GM12878 (cell line): ENCODE data around the gene NFKBIB. TPM values are rescaled to one million over a fixed set of nuclear protein-coding genes. Genes with fewer than 3 reads are reported as not detected.

ENCODE experiments used
- ATAC-seq: fragments of 200-7000 bp; cut with Tn5 transposase; 3 replicates; pipeline ENCODE4 v1.9.1; 2020; ENCODE audit warnings: mild to moderate bottlenecking, moderate library complexity
- BruUV-seq: library from RNA; stranded (reverse); fragments of 400-500 nt; replicated peaks from 2 replicates; lab custom pipeline; 2021; lab: Mats Ljungman, UMichigan
- CTCF ChIA-PET: fragments of 300-600 bp; sonication (Branson Sonifier 250); formaldehyde crosslinking; extraction: SDS; loops from one replicate; lab custom pipeline; 2021; ENCODE audit warnings: inconsistent platforms; lab: Yijun Ruan, JAX
- POLR2A ChIA-PET: fragments of 350-600 bp; formaldehyde crosslinking; extraction: SDS; loops from one replicate; lab custom pipeline; 2021; ENCODE audit warnings: inconsistent platforms; lab: Charles Lee
- RAD21 ChIA-PET: fragments of 300-600 bp; sonication (Branson Sonifier 250); formaldehyde crosslinking; loops from one replicate; lab custom pipeline; 2023; ENCODE audit warnings: antibody characterized with exemption; ENCODE audit not compliant: unreplicated experiment; lab: Charles Lee
- SMC1A ChIA-PET: fragments of 300-600 bp; sonication (Branson Sonifier 250); formaldehyde crosslinking; loops from one replicate; lab custom pipeline; 2023; ENCODE audit not compliant: unreplicated experiment, uncharacterized antibody; lab: Charles Lee
- DNase-seq: peaks from one replicate; pipeline ENCODE4 v3.0.0-alpha.2; 2011; ENCODE audit warnings: low read depth, low spot score
- FAIRE-seq: peaks from 3 replicates; lab custom pipeline; 2011; peaks lifted over from hg19 to GRCh38; lab: Jason Lieb, UNC
- H2AFZ ChIP-seq: 2 replicates; pipeline ENCODE4 v1.6.0; 2011; ENCODE audit warnings: low read depth, low read length, control low read depth; ENCODE audit not compliant: control insufficient read depth
- H3K27ac ChIP-seq: 2 replicates; pipeline ENCODE4 v1.5.1; 2011; ENCODE audit warnings: control low read depth; ENCODE audit not compliant: control insufficient read depth, insufficient read depth
- H3K27me3 ChIP-seq, 2 experiments: replicated peaks in 1 of 2; 2 replicates each; pipeline versions ENCODE4 v1.6.0 to v1.6.1; 2011; ENCODE audit warnings: low read length in 1 of 2; ENCODE audit not compliant: control insufficient read depth in 2 of 2, insufficient read depth in 2 of 2
- H3K36me3 ChIP-seq, 2 experiments: 2 replicates each; pipeline ENCODE4 v1.5.1; 2011; ENCODE audit warnings: low read length in 1 of 2; ENCODE audit not compliant: control insufficient read depth in 2 of 2, insufficient read depth in 2 of 2
- H3K4me1 ChIP-seq: 2 replicates; pipeline ENCODE4 v1.6.1; 2011; ENCODE audit warnings: mild to moderate bottlenecking, low read length, moderate library complexity, mixed read lengths; ENCODE audit not compliant: control insufficient read depth, insufficient read depth
- H3K4me2 ChIP-seq: 2 replicates; pipeline ENCODE4 v1.6.0; 2011; ENCODE audit warnings: control low read depth; ENCODE audit not compliant: control insufficient read depth, insufficient read depth
- H3K4me3 ChIP-seq: fragments of 200-600 bp; sonication (generic); 2 replicates; pipeline ENCODE4 v1.5.1; 2016
- H3K79me2 ChIP-seq: 2 replicates; pipeline ENCODE4 v1.6.0; 2011; ENCODE audit warnings: low read length; ENCODE audit not compliant: control insufficient read depth, insufficient read depth
- H3K9ac ChIP-seq: 2 replicates; pipeline ENCODE4 v1.8.0; 2011; ENCODE audit warnings: low read length, control low read depth, mixed read lengths; ENCODE audit not compliant: control insufficient read depth, insufficient read depth
- H3K9me3 ChIP-seq: replicated peaks from 3 replicates; pipeline ENCODE4 v1.5.1; 2011; ENCODE audit warnings: mild to moderate bottlenecking, low read length; ENCODE audit not compliant: control insufficient read depth, insufficient read depth
- H4K20me1 ChIP-seq: 2 replicates; pipeline ENCODE4 v1.6.0; 2011; ENCODE audit not compliant: control insufficient read depth, insufficient read depth
- ASH2L ChIP-seq: fragments of 300-600, 200-600 bp; sonication (generic); IDR thresholded peaks from 2 replicates; pipeline ENCODE4 v1.6.1; 2017; ENCODE audit warnings: low read depth, mild to moderate bottlenecking, borderline replicate concordance
- CEBPB ChIP-seq, 2 experiments: fragments of 150-350 bp in 1 of 2; IDR thresholded peaks; 2 replicates each; pipeline ENCODE4 v1.6.1; 2012 to 2014; ENCODE audit warnings: low read depth in 2 of 2, low read length in 2 of 2, borderline replicate concordance in 1 of 2, inconsistent platforms in 1 of 2
- CHD1 ChIP-seq: IDR thresholded peaks from 2 replicates; pipeline ENCODE4 v1.6.1; 2012; ENCODE audit warnings: low read depth, low read length, improper control_type of control experiment
- FOXM1 ChIP-seq: IDR thresholded peaks from 2 replicates; pipeline ENCODE4 v1.6.1; 2012; ENCODE audit warnings: low read depth, mild to moderate bottlenecking, inconsistent platforms, low read length, moderate library complexity
- HDGF ChIP-seq: fragments of 450-650 bp; IDR thresholded peaks from 2 replicates; pipeline ENCODE4 v1.6.1; 2016; ENCODE audit warnings: antibody characterized with exemption
- KDM1A ChIP-seq: fragments of 200-600 bp; sonication (generic); IDR thresholded peaks from 2 replicates; pipeline ENCODE4 v1.6.1; 2016; ENCODE audit warnings: borderline replicate concordance
- PAX8 ChIP-seq: fragments of 450-650 bp; IDR thresholded peaks from 2 replicates; pipeline ENCODE4 v1.6.1; 2017; ENCODE audit warnings: mild to moderate bottlenecking, moderate library complexity
- SP1 ChIP-seq: IDR thresholded peaks from one replicate; pipeline ENCODE4 v1.6.1; 2011; ENCODE audit warnings: low read depth, low read length
- SREBF2 ChIP-seq: IDR thresholded peaks from 2 replicates; pipeline ENCODE4 v1.6.1; 2012; ENCODE audit warnings: mild to moderate bottlenecking, low read length
- STAT1 ChIP-seq: fragments of 450-650 bp; conservative IDR thresholded peaks from 2 replicates; pipeline ENCODE4 v1.6.1; 2014; ENCODE audit warnings: antibody characterized with exemption, mild to moderate bottlenecking
- YY1 ChIP-seq: IDR thresholded peaks from 2 replicates; pipeline ENCODE4 v1.6.1; 2011; ENCODE audit warnings: low read depth, mild to moderate bottlenecking, low read length
- ZBED1 ChIP-seq: IDR thresholded peaks from 2 replicates; pipeline ENCODE4 v1.6.1; 2016; ENCODE audit warnings: borderline replicate concordance
- ZBTB40 ChIP-seq: fragments of 450-650 bp; IDR thresholded peaks from 2 replicates; pipeline ENCODE4 v1.6.1; 2016; ENCODE audit warnings: mild to moderate bottlenecking, moderate library complexity, borderline replicate concordance
- ZZZ3 ChIP-seq: IDR thresholded peaks from 2 replicates; pipeline ENCODE4 v1.6.1; 2011; ENCODE audit warnings: low read depth; ENCODE audit not compliant: control insufficient read depth, insufficient read length
- WGBS: methylation state at CpG from one replicate; pipeline ENCODE4 v1.1.6; 2016; ENCODE audit warnings: low lambda C conversion rate; ENCODE audit not compliant: insufficient replicate concordance, insufficient coverage; ENCODE audit errors: missing lambda C conversion rate; 5-methylcytosine and 5-hydroxymethylcytosine counted together
- in situ Hi-C: fragments of 300-500 bp; cut with MboI; formaldehyde crosslinking; loops from 9 replicates; pipeline ENCODE4 v1.14.3; 2018; ENCODE audit warnings: mixed read lengths
- intact Hi-C: fragments of 100-400 bp; cut with micrococcal nuclease; formaldehyde crosslinking; loops from one replicate; pipeline ENCODE4 v1.14.2; 2022; ENCODE audit not compliant: unreplicated experiment
- polyA plus RNA-seq, 11 experiments: library from polyadenylated mRNA; depleted of rRNA in 4 of 11; unstranded in 6 of 11; stranded (reverse) in 5 of 11; fragments of >200 nt; fragmentation: Nextera tagmentation in 4 of 11; fragmentation: Illumina TruSeq in 1 of 11; extraction: Ambion mirVana in 4 of 11; extraction: Trizol in 1 of 11; gene quantifications; 1 replicate in 1 of 11; 2 replicates in 10 of 11; pipeline versions ENCODE4 v1.2.1 to v1.2.3, GENCODE V29; 2011 to 2016; ENCODE audit warnings: inconsistent platforms in 2 of 11, missing spikeins in 2 of 11, low read depth in 1 of 11
- total RNA-seq, 4 experiments: library from RNA; depleted of rRNA in 3 of 4; stranded (reverse); fragments of >200 nt in 3 of 4; fragmentation: Illumina TruSeq in 1 of 4; extraction: Trizol in 1 of 4; gene quantifications; 2 replicates each; pipeline versions ENCODE4 v1.2.1 to v1.2.3, GENCODE V29; 2013 to 2021

Gene NFKBIB
- total and polyA plus RNA-seq, 10 of the 15 experiments (the other 5 are each of a cell fraction or from before 2014, with no cell fraction given): 1.2 to 60.9 (median 31.0) TPM

DNA sequence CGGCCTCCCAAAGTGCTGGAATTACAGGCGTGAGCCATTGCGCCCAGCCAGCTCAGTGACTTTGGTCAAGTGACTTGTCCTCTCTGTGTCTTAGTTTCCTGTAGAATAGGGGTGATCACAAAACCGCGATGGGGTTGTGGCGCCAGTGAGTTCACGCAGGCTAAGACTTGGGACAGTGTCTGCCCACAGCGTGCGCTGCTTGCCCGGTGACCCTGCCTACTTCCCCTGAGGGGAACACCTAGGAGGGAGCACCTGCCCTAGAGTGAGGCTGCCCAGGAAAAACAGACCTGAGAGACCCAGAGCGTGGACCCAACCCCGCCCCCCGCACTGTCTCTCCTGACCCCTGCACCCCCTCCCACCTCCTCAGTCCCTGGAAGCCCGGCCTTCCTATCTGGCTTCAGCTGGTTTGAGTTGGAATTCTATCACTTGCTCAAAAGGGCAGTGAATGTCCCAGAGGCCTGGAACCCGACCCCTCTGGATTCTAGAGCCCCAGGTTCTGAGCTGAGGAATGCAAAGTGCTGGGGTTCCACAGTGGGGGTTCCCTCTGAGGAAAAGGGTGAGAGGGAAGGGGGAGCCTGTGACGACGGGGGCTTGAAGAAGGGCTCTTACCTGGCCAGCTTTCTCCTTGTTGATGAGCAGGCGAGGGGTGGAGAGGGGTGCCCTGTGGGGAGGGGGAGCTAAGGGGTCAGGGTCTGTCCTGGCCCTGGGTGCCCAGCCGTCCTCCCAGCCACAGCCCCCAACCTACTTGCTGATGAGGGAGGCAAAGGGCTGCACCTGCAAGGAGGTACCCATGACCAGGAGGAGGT, 19.5 kb upstream of the NFKBIB start (continued):
- TF ChIP-seq YY1: no peak
- no peak for TF ChIP-seq SP1
- no peak for TF ChIP-seq CHD1
- TF ChIP-seq SREBF2: no peak
- TF ChIP-seq STAT1: no peak
- TF ChIP-seq ASH2L: no peak
- TF ChIP-seq FOXM1: no peak
- no peak for TF ChIP-seq ZBED1
- TF ChIP-seq ZZZ3: no peak

GRCh38 chr19:38880882-38881609, 18.7 kb upstream of the NFKBIB start:
- Histone ChIP-seq H3K9me3 (no peaks in the 10 kb centered on the region), H2AFZ (no peak overlapping the region), H3K4me1 (peaks cover 7% of the 10 kb centered on the region), H3K27me3 (no peaks in the 10 kb centered on the region), H3K79me2 (no peaks in the 10 kb centered on the region; the same call in none of the 2 replicates), H3K27ac (no peak overlapping the region), H4K20me1 (no peaks in the 10 kb centered on the region), H3K4me2 (no peak overlapping the region), H3K9ac (no peak overlapping the region), H3K36me3 (no peaks in the 10 kb centered on the region; a peak in 1 of 4 replicates), H3K4me3 (no peak overlapping the region)
- intact Hi-C loops: loop anchor here (10.0 kb wide), 2 partner anchors 46 to 96 kb away; partner anchors contain the start of genes ECH1 and LGALS7B
- in situ Hi-C loops: no loop called here
- TF ChIP-seq PAX8 (no peak), CEBPB (IDR thresholded peaks at IDR 0.05; ENCODE audit: borderline replicate concordance in 1 of 2, low read depth in 2 of 2, low read length in 2 of 2) (no peak), HDGF (no peak), KDM1A (no peak), ZBTB40 (no peak), ASH2L (no peak)
- 80% methylated on average over 16 of the region's 19 CpGs for WGBS
- FAIRE-seq (no peak), ATAC-seq (no peak), DNase-seq (no peak)
- CTCF ChIA-PET: no interaction called here
- RAD21 ChIA-PET: no interaction called here
- SMC1A ChIA-PET: interaction anchor here (0.6 kb wide), 1 partner anchor 302 kb away, joined by 3 read pairs; no protein-coding TSS in a partner anchor
- POLR2A ChIA-PET: no interaction called here
- no TSS peak for BruUV-seq
